ENCODE data around the gene HOXC9. TPM values are rescaled to one million over a fixed set of nuclear protein-coding genes. Genes with fewer than 3 reads are reported as not detected.

HOXC9 gene
- total RNA-seq, 4 donors from 2014 or later = 7.6 to 25.1 (median 13.0) TPM

- no peak for TF ChIP-seq CTCF (IDR thresholded peaks at IDR 0.05; ENCODE audit: low read depth)
These were observed 52.6 kb downstream of the HOXC9 start for GRCh38 chr12:54052438-54053002.

Small RNA genes lying within 50 kb of the gene (small RNA-seq; reads per million reads assigned to genes)
- gene AC012531.3 (not detected), gene AC012531.4 (not detected), gene HOXC5 (not detected), gene MIR196A2 (137 reads per million, percentile 98 among the genes with 10 or more reads in this experiment), gene MIR615 (35.9 reads per million, percentile 96 among the genes with 10 or more reads in this experiment), gene RF01905 (not detected), gene RF01906 (not detected)

Other genes with a start within 250 kb of the HOXC9 start
- not detected for gene CISTR, start 248.2 kb upstream of the HOXC9 start, total RNA-seq
- 1 to 10 TPM in 1 of 4 donors, under 1 TPM in 1, not detected in 2; 0.34 to 1.1 TPM for gene HOXC13, start 61.3 kb upstream of the HOXC9 start, total RNA-seq
- 1 to 10 TPM in 1 of 4 donors, under 1 TPM in 3; 0.17 to 1.8 (median 0.50) TPM for gene HOXC12, start 45.3 kb upstream of the HOXC9 start, total RNA-seq
- gene HOXC11, start 27.0 kb upstream of the HOXC9 start, total RNA-seq = under 1 TPM in 3 of 4 donors, not detected in 1; 0.38 to 0.51 (median 0.44) TPM
- gene HOTAIR, start 25.2 kb upstream of the HOXC9 start, total RNA-seq = 1 to 10 TPM in 1 of 4 donors, under 1 TPM in 3; 0.34 to 3.4 (median 0.61) TPM
- gene HOXC10, start 15.0 kb upstream of the HOXC9 start, total RNA-seq = 10 to 100 TPM in 3 of 4 donors, 1 to 10 TPM in 1; 7.6 to 20.9 (median 12.0) TPM
- gene HOXC8, start 8.8 kb downstream of the HOXC9 start, total RNA-seq = 1 to 10 TPM; 2.0 to 5.3 (median 2.7) TPM
- 1 to 10 TPM; 2.5 to 5.5 (median 5.2) TPM for gene HOXC6, start 28.3 kb downstream of the HOXC9 start, total RNA-seq
- 1 to 10 TPM in 1 of 4 donors, under 1 TPM in 2, not detected in 1; 0.66 to 2.6 (median 0.85) TPM for gene HOXC5, start 32.9 kb downstream of the HOXC9 start, total RNA-seq
- gene HOXC4, start 53.7 kb downstream of the HOXC9 start, total RNA-seq = 1 to 10 TPM; 1.1 to 3.5 (median 2.1) TPM
- 10 to 100 TPM; 17.1 to 32.8 (median 24.4) TPM for gene SMUG1, start 188.8 kb downstream of the HOXC9 start, total RNA-seq